Muscle layer of colon (tissue), 2 donors: Measurements from ENCODE around the gene ZNF287.

Source experiments
- H3K27ac ChIP-seq: one replicate; pipeline ENCODE4 v1.7.0; 2013; ENCODE audit warnings: low read depth, mild to moderate bottlenecking, low read length, moderate library complexity
- H3K27me3 ChIP-seq, 2 donors: one replicate each; pipeline ENCODE4 v1.7.0; 2013; ENCODE audit warnings: low read length in 2 of 2, mild to moderate bottlenecking in 2 of 2; ENCODE audit not compliant: insufficient read depth in 2 of 2, control insufficient read depth in 1 of 2
- H3K36me3 ChIP-seq: one replicate; pipeline ENCODE4 v1.7.0; 2013; ENCODE audit warnings: mild to moderate bottlenecking, low read length; ENCODE audit not compliant: insufficient read depth
- H3K4me1 ChIP-seq: one replicate; pipeline ENCODE4 v1.7.0; 2013; ENCODE audit warnings: mild to moderate bottlenecking, low read length; ENCODE audit not compliant: insufficient read depth
- H3K4me3 ChIP-seq, 2 donors: one replicate each; pipeline ENCODE4 v1.7.0; 2013; ENCODE audit warnings: low read length in 2 of 2, low read depth in 1 of 2, mild to moderate bottlenecking in 1 of 2, moderate library complexity in 1 of 2
- H3K9ac ChIP-seq: one replicate; pipeline ENCODE4 v1.7.0; 2013; ENCODE audit warnings: low read length
- H3K9me3 ChIP-seq: one replicate; pipeline ENCODE4 v1.7.0; 2013; ENCODE audit warnings: mild to moderate bottlenecking, low read length
- donor health status: abdominal sarcoma.
- donor health status: Adenocarcinoma of cecum.

ZNF287 gene

DNA sequence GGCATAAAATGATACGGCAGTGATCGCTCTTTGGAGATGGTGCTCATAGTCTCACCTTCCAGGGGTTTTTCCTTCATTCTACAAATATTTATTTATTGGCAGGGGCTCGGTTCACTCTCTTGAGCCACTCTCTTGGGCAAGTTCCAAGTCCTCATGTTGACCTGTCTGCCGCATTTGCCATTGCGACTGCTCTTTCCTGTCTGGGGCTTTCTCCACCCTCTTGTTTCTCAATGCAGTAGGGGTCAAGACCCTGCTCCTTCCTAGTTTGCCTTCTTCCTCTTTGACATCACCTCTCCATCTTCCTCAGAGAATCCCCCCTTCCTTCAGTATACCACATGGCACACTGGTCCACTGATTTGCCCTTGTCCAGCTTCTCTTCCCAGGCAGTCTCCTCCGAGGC is 55.1 kb downstream of the ZNF287 start:
- no peaks in the 10 kb centered on the region for H3K9me3 ChIP-seq
- no peaks in the 10 kb centered on the region for H3K36me3 ChIP-seq
- H3K4me3 ChIP-seq = no peak overlapping the region
- H3K9ac ChIP-seq = no peak overlapping the region
- peaks cover 12% of the 10 kb centered on the region for H3K4me1 ChIP-seq
- H3K27me3 ChIP-seq = no peaks in the 10 kb centered on the region
- no peak overlapping the region for H3K27ac ChIP-seq

DNA sequence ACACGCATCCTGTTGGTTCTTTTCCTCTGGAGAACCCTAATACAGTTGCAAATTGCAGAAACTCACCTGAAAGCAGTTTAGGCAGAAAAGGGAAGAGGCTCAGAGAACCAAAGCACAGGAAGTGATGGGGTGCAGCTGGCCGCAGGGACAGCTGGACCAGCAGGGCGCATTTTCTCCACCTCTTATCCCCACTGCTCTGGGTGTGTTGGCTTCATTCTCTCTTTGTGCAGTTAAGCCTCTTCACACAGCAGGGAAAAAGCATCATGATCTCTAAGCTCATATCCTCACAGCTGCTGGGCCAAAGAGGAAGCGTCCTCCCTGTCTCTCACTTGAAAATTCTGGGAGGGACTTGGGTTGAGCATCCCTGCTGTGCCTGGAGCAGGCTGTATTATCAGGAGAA is 57.0 kb downstream of the ZNF287 start:
- Histone ChIP-seq H3K4me3 (no peak overlapping the region), H3K9me3 (no peaks in the 10 kb centered on the region), H3K36me3 (no peaks in the 10 kb centered on the region), H3K9ac (no peak overlapping the region), H3K27me3 (no peaks in the 10 kb centered on the region), H3K27ac (no peak overlapping the region), H3K4me1 (peaks cover 12% of the 10 kb centered on the region)

DNA sequence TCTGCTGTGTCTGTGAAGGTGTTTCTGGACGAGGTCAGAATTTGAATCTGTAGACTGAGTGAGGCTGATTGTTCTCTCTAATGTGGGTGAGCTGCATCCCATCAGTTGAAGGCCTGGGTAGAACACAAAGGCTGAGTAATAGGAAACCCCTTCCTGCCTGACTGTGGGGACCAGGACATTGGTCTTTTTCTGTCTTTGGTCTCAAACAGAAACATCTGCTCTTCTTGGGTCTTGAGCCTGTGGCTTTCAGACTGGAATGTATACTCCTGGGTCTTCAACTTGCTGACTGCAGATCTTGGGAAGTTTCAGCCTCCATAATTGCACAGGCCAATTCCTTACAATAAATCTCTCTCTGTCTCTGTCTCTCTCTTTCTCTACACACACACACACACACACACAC is 57.4 kb downstream of the ZNF287 start:
- H3K27ac ChIP-seq = no peak overlapping the region
- H3K4me1 ChIP-seq = peaks cover 8% of the 10 kb centered on the region
- no peak overlapping the region for H3K4me3 ChIP-seq
- no peak overlapping the region for H3K9ac ChIP-seq
- H3K27me3 ChIP-seq = no peaks in the 10 kb centered on the region
- no peaks in the 10 kb centered on the region for H3K36me3 ChIP-seq
- H3K9me3 ChIP-seq = no peaks in the 10 kb centered on the region

DNA sequence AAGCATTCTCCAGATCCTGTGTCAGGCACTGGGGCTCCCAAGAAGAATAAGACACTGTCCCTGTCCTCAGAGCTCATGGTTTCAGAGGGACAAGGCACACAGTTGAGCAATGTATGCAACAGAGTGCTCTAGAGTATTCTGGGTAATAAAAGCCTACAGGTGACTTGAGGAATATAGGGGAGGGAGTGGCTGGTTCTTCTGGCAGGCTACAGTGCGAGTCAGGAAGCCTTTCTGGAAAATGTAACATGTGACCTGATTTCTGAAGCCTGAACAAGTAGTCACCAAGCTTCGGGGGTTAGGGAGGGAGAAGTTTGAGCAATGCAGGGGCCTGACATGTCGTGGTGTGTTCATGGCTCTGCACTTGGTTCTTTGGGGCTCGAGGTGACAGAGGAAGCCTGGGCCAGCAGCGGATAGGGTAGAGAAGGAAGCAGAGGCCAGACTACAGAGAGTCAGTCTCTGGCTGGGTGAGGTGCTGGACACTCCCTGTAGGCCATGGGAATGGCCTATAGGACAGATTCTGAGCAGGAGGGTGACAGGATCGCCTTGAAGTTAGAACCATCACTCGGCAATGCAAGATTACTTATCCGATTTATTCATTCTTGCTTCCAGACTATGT is 61.0 kb downstream of the ZNF287 start:
- Histone ChIP-seq H3K9ac (no peak overlapping the region), H3K36me3 (no peaks in the 10 kb centered on the region), H3K4me3 (no peak overlapping the region), H3K9me3 (no peaks in the 10 kb centered on the region), H3K4me1 (no peaks in the 10 kb centered on the region), H3K27me3 (no peaks in the 10 kb centered on the region), H3K27ac (no peak overlapping the region)

DNA sequence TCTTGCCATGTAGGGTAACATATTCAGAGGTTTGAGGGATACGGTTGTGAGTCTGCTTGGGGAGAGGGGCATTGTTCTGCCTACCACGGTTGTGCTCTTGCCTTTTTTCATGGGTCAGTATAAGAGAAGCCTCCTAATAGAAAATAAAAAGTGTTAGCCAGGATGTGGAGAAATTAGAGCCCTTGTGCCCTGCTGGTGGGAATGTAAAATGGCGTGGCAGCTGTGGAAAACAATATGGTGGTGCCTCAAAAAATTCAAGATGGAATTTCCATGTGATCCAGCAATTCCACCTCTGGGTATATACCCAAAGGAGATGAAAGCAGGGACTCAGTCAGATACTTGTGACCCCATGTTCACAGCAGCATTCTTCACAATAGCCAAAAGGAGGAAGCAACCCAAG is 62.8 kb downstream of the ZNF287 start:
- H3K27ac ChIP-seq = no peak overlapping the region
- H3K36me3 ChIP-seq = no peaks in the 10 kb centered on the region
- no peaks in the 10 kb centered on the region for H3K4me1 ChIP-seq
- no peaks in the 10 kb centered on the region for H3K9me3 ChIP-seq
- H3K9ac ChIP-seq = no peak overlapping the region
- H3K27me3 ChIP-seq = no peaks in the 10 kb centered on the region
- no peak overlapping the region for H3K4me3 ChIP-seq

- Histone ChIP-seq H3K4me1 (no peaks in the 10 kb centered on the region), H3K9me3 (no peaks in the 10 kb centered on the region), H3K4me3 (no peak overlapping the region), H3K9ac (no peak overlapping the region), H3K27me3 (no peaks in the 10 kb centered on the region), H3K36me3 (no peaks in the 10 kb centered on the region), H3K27ac (no peak overlapping the region)
These were observed 64.0 kb downstream of the ZNF287 start for GRCh38 chr17:16504984-16505383.
